Panc1 (cell line): ENCODE data around the gene DLGAP4. TPM values are rescaled to one million over a fixed set of nuclear protein-coding genes. Genes with fewer than 3 reads are reported as not detected.

Experiments
- ATAC-seq: fragments of 200-7000 bp; cut with Tn5 transposase; 2 replicates; pipeline ENCODE4 v1.9.1; 2020; ENCODE audit warnings: mild to moderate bottlenecking, moderate library complexity
- BruUV-seq: library from RNA; stranded (reverse); fragments of 400-500 nt; replicated peaks from 2 replicates; lab custom pipeline; 2021; lab: Mats Ljungman, UMichigan
- CTCF ChIA-PET: fragments of 300-600 bp; sonication (Branson Sonifier 250); formaldehyde crosslinking; loops from one replicate; lab custom pipeline; 2022; ENCODE audit warnings: antibody characterized with exemption; lab: Charles Lee
- POLR2A ChIA-PET: fragments of 300-600 bp; sonication (Branson Sonifier 250); formaldehyde crosslinking; loops from one replicate; lab custom pipeline; 2022; ENCODE audit warnings: antibody characterized with exemption; lab: Charles Lee
- DNase-seq: peaks from one replicate; pipeline ENCODE4 v3.0.0-alpha.2; 2010; ENCODE audit warnings: low read depth, low spot score
- H3K27ac ChIP-seq: 2 replicates; pipeline ENCODE4 v1.5.1; 2011; ENCODE audit warnings: mild to moderate bottlenecking, low read length, inconsistent platforms
- H3K27me3 ChIP-seq: fragments of 200-500 bp; sonication (Bioruptor generic); 2 replicates; pipeline ENCODE4 v1.6.0; 2014; ENCODE audit warnings: low read length, inconsistent platforms; ENCODE audit not compliant: control insufficient read depth, insufficient read depth
- H3K36me3 ChIP-seq: fragments of 200-500 bp; sonication (Bioruptor generic); 2 replicates; pipeline ENCODE4 v1.5.1; 2014; ENCODE audit warnings: inconsistent platforms, mild to moderate bottlenecking, low read length, moderate library complexity; ENCODE audit not compliant: control insufficient read depth, insufficient read depth
- H3K4me1 ChIP-seq: 2 replicates; pipeline ENCODE4 v1.5.1; 2011; ENCODE audit warnings: inconsistent platforms, mild to moderate bottlenecking, low read length, moderate library complexity; ENCODE audit not compliant: control insufficient read depth, insufficient read depth
- H3K4me3 ChIP-seq, 2 experiments: 2 replicates each; pipeline ENCODE4 v1.5.1; 2011 to 2012; ENCODE audit warnings: low read depth in 2 of 2, low read length in 2 of 2, mild to moderate bottlenecking in 2 of 2, inconsistent platforms in 1 of 2, moderate library complexity in 1 of 2
- H3K9me3 ChIP-seq: fragments of 200-500 bp; sonication (Bioruptor generic); 2 replicates; pipeline ENCODE4 v1.5.1; 2014; ENCODE audit warnings: low read depth, mild to moderate bottlenecking, inconsistent platforms, low read length, moderate library complexity; ENCODE audit not compliant: control insufficient read depth, insufficient read depth
- CTCF ChIP-seq: fragments of 450-650 bp; IDR thresholded peaks from 2 replicates; pipeline ENCODE4 v1.5.1; 2017; ENCODE audit warnings: mild to moderate bottlenecking
- POLR2AphosphoS5 ChIP-seq: IDR thresholded peaks from 2 replicates; pipeline ENCODE4 v1.6.1; 2012; ENCODE audit warnings: mild to moderate bottlenecking, low read depth, low read length, moderate library complexity
- REST ChIP-seq, 2 experiments: IDR thresholded peaks; 2 replicates each; pipeline ENCODE4 v1.6.1; 2011 to 2012; ENCODE audit warnings: low read depth in 2 of 2, control low read depth in 1 of 2, low read length in 1 of 2, mild to moderate bottlenecking in 1 of 2, moderate library complexity in 1 of 2; ENCODE audit not compliant: insufficient read depth in 1 of 2
- SIN3A ChIP-seq: IDR thresholded peaks from 2 replicates; pipeline ENCODE4 v1.6.1; 2012; ENCODE audit warnings: low read depth, mild to moderate bottlenecking, low read length, moderate library complexity, borderline replicate concordance; ENCODE audit not compliant: insufficient read depth
- TCF7L2 ChIP-seq: IDR thresholded peaks from 2 replicates; pipeline ENCODE4 v1.6.1; 2011; ENCODE audit warnings: mild to moderate bottlenecking, low read depth, low read length, inconsistent platforms
- in situ Hi-C: cut with HindIII; loops from 2 replicates; pipeline ENCODE4 v1.10.0; 2016; ENCODE audit warnings: low sequenced_read_pairs, low pct_unique_long_range_greater_than_20kb
- intact Hi-C: fragments of 100-400 bp; cut with micrococcal nuclease; formaldehyde crosslinking; loops from one replicate; pipeline ENCODE4 v1.10.0; 2022; ENCODE audit not compliant: unreplicated experiment
- total RNA-seq: library from RNA; stranded (reverse); gene quantifications from one replicate; pipeline ENCODE4 v1.2.1, GENCODE V29; 2021; ENCODE audit not compliant: unreplicated experiment

The DLGAP4 gene
- total RNA-seq, 1 experiment from 2014 or later, result 52.5 TPM

- ATAC-seq, result no peak
- CTCF ChIA-PET, result no interaction called here
- Histone ChIP-seq H3K4me3 (no peak overlapping the region), H3K36me3 (no peaks in the 10 kb centered on the region), H3K27me3 (no peaks in the 10 kb centered on the region), H3K9me3 (no peaks in the 10 kb centered on the region), H3K4me1 (no peaks in the 10 kb centered on the region; the same call in 1 of the 2 replicates), H3K27ac (no peak overlapping the region)
- TF ChIP-seq TCF7L2 (no peak), POLR2AphosphoS5 (no peak), SIN3A (no peak), CTCF (no peak), REST (IDR thresholded peaks at IDR 0.05; ENCODE audit: insufficient read depth in 1 of 2, low read depth in 2 of 2, low read length in 1 of 2) (no peak)
- intact Hi-C loops (no loop called here), in situ Hi-C loops (no loop called here)
- POLR2A ChIA-PET, result no interaction called here
- no peak for DNase-seq
- no TSS peak for BruUV-seq
These were observed 85.3 kb downstream of the DLGAP4 start for GRCh38 chr20:36391456-36391855.

- no TSS peak for BruUV-seq
- TF ChIP-seq REST (IDR thresholded peaks at IDR 0.05; ENCODE audit: insufficient read depth in 1 of 2, low read depth in 2 of 2, low read length in 1 of 2) (no peak), POLR2AphosphoS5 (no peak), SIN3A (no peak), TCF7L2 (no peak)
- Histone ChIP-seq H3K27me3 (no peaks in the 10 kb centered on the region), H3K9me3 (no peaks in the 10 kb centered on the region), H3K27ac (no peak overlapping the region), H3K4me1 (no peaks in the 10 kb centered on the region; the same call in 1 of the 2 replicates), H3K36me3 (no peaks in the 10 kb centered on the region), H3K4me3 (no peak overlapping the region)
- DNase-seq, result no peak
- in situ Hi-C loops, result no loop called here
- ATAC-seq, result no peak
- ChIA-PET POLR2A (no interaction called here), CTCF (no interaction called here)
- intact Hi-C loops, result no loop called here
These were observed 85.8 kb downstream of the DLGAP4 start for GRCh38 chr20:36391955-36392354.
